RCC 7860 (cell line): ENCODE data around the gene TMEM208.
A peak's percentile ranks its signal among the peaks of the same experiment; 100 is the strongest.

Experiments
- DNase-seq: peaks from one replicate; pipeline ENCODE4 v3.0.0-alpha.2; 2015; ENCODE audit warnings: low spot score
- FAIRE-seq: peaks from 2 replicates; lab custom pipeline; 2012; peaks lifted over from hg19 to GRCh38; lab: Jason Lieb, UNC

The TMEM208 gene

DNA sequence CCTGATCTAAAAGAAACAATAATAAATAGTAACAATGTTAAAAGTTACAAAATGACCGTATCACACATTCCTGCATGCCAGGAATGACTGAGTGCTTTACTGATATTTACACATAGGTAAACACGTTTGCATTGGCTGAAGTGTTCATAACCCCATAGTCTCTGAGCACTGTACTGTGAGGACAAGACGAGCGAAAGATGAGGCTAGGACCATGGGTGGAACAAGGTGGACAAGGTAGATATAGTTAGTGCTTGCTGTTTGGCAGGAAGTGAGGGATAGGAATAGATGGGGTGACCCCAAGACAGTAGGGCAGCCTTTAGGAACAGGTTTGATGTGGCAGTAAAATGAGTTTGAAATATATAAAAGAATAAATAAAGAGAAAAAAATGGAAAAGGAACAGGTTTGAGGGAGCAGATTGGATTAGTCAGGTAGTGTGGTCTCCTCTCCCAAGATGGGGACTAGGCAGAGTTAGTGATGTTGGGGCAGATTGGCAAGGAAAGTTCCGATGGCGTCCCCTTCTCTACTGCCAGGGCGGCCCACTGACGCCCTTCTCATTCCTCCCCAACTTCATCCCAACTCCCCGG lies 35.4 kb upstream of the TMEM208 start:
- DNase-seq (no peak), FAIRE-seq (no peak)

DNA sequence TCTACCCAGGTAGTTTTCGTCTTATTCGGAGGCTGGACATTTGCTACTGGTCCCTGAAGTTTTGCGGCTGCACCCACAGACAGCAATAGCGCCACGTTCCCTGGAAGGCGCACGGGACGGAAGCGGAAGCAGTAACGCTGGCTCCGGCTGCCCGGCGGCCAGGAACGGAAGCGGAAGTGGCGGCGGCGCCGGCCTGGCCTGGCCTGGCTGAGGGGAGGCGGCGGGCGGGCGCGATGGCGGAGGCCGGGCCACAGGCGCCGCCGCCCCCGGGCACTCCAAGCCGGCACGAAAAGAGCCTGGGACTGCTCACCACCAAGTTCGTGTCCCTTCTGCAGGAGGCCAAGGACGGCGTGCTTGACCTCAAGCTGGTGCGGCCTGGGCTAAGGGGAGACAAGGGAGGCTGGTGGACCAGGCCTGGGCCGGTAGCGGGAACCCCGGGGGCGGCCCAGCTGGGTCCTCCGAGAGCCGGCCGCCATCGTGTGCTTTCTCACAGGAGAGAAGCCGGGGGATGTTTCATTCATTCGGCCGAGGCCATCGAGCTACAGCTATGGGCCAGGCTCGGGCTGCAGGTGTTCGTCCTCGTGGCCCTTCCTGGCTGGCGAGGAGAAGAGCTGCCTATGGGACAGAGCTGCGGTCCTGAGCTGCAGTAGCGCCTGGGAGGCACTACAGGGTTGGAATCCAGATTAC lies 34.8 kb upstream of the TMEM208 start, which contains the start of gene E2F4:
Gene E2F4, plus strand, starts transcription at position 161 of the 687 bp plus-strand sequence. Its CDS starts 73 bp downstream, at position 234.
- FAIRE-seq (peak; percentile 8), DNase-seq (peak; percentile 77)

DNA sequence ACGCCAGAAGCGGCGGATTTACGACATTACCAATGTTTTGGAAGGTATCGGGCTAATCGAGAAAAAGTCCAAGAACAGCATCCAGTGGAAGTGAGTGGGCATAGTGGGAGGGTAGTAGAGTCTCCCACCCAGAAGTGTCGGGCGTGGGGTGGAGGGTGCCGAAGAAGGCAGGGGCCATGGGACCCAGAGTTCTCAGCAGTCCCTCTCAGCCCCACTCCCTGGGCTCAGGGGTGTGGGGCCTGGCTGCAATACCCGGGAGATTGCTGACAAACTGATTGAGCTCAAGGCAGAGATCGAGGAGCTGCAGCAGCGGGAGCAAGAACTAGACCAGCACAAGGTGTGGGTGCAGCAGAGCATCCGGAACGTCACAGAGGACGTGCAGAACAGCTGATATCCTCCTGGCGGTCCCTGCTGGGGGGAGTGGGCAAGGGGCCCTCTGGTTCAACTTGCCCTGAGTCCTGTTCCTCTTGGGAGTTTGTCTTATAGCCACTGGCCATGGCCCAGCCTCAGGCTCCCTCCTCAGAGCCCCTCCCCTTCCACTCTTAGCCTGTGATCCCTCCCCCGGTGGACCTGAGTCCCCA lies 34.1 kb upstream of the TMEM208 start:
- DNase-seq (no peak), FAIRE-seq (no peak)

DNA sequence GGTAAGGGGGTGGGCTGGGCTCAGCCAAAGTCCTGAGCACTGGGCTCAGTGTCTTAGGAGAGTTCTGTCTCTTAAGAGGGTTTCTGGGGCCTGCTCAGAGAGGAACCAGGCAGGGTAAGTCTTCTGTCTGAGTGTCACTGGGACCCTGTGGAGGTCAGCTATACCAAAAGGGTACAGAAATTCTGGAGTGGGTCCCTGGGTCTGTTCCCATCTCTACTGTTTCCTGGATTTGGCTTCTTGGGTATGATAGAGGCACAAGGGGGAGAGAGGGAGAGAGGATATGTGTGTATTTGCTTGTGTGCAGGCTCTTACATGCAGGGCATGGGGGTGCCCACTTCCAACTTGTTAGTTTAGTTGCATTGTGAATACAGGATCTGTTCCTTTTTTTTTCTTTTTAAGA lies 33.4 kb upstream of the TMEM208 start:
- FAIRE-seq (no peak), DNase-seq (no peak)

DNA sequence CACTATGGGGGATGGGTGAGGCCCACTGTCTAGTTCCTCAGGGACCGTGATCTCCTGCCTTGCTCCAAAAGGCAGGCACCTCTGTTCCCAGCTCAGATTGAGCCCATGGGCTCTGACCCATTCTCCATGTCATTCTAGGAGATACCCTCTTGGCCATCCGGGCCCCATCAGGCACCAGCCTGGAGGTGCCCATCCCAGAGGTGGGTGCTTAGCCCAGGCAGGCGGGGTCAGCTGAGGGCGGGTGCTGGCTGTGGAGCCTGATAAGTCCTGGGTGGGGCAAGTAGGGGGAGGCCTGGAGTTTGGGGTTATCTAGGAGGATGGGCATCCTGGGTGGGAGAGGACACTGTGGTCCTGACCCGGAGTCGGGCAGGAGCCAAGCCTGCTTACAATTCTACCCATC lies 32.7 kb upstream of the TMEM208 start:
- DNase-seq (no peak), FAIRE-seq (no peak)

DNA sequence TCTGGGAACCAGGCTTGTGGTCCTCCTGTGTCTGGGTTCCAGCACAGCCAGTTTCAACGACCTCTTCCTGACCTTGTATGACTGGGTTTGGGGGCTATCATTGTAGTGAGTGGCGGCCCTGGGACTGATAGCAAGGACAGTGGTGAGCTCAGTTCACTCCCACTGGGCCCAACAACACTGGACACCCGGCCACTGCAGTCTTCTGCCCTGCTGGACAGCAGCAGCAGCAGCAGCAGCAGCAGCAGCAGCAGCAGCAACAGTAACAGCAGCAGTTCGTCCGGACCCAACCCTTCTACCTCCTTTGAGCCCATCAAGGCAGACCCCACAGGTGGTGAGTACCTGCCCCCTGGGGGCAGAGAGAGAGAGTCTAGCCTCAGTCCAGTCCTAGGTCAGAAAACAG lies 31.3 kb upstream of the TMEM208 start:
- FAIRE-seq (no peak), DNase-seq (no peak)

DNA sequence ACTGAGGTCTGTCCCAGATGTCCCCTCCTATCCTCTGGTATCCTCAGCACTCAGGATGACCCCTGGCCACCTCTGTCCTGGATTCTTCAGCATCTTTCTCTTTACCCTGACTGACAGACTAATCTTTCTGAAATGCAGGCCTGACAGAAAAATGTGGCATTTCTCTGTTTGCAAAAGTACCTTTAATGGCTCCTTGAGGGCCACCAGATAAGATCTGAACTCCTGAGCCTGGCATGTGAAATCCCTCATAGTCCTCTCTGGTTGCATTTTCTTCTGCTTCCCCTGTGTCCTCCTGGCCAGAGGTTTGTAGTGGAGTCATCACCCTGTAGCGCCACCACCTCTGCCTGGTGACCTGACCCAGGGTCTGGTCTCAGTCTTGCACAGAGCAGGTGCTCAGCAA lies 30.0 kb upstream of the TMEM208 start:
- DNase-seq (no peak), FAIRE-seq (no peak)

DNA sequence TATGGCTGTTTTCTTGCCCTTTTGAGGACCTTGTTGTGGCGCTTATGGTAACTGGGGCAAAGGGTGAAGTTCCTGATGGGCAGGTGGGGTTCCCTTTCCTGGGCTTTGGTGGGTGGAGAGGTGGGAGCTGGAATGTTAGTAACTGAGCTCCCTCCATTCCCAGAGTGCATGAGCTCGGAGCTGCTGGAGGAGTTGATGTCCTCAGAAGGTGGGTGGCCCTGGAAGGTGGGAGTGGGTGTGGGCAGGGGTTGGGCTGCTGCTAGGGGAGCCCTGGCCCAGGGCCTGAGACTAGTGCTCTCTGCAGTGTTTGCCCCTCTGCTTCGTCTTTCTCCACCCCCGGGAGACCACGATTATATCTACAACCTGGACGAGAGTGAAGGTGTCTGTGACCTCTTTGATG lies 29.2 kb upstream of the TMEM208 start:
- FAIRE-seq, result no peak
- DNase-seq, result no peak

DNA sequence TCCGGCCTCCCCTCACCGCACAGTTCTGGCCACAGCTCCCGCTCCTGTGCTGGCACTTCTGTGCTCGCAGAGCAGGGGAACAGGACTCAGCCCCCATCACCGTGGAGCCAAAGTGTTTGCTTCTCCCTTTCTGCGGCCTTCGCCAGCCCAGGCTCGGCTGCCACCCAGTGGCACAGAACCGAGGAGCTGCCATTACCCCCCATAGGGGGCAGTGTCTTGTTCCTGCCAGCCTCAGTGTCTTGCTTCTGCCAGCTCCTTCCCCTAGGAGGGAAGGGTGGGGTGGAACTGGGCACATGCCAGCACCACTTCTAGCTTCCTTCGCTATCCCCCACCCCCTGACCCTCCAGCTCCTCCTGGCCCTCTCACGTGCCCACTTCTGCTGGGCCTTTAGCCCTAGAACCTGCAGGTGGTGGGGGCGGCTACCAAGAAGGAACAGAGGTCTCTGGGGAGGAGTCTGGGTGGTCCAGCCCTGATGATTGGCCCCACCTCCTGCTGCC lies 28.6 kb upstream of the TMEM208 start:
- DNase-seq (no peak), FAIRE-seq (no peak)

DNA sequence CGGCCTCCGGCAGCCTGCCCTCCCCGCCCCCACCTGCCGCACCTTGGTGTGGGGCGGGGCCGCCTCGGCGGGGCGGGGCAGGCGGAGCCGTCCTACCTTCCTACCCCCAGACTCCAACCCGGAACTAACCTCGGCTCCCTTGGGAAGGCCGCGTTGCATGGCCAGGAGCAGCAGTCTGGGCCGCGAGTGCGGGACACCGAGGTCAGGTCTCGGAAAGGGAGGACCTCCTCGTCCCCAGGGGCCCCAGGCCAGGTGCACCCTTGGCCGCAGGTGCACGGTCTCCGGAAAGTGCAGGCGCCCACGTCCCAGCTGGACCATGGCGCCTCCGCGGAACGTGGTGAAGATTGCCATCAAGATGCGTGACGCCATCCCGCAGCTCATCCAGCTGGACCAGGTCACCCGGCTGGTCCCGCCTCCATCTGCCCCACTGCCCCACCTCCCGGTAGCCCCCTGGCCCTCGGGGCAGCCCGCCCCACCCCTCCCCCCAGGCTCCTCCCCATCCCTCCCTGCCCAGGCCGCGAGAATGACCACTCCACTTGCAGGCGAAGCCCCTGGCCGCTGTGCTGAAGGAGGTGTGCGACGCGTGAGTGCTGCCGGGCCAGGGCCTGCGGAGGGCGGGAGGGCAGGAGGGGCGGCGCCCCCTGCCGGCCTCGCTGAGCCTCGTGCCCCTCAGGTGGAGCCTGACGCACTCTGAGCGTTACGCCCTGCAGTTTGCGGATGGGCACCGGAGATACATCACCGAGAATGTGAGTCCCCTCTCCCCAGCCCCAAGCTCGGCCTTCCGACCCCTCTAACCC lies 27.7 kb upstream of the TMEM208 start, which contains the start of gene ELMO3:
Gene ELMO3, plus strand, starts transcription at position 121 of the 797 bp plus-strand sequence. Its CDS starts 196 bp downstream, at position 317.
- no peak for FAIRE-seq
- no peak for DNase-seq

DNA sequence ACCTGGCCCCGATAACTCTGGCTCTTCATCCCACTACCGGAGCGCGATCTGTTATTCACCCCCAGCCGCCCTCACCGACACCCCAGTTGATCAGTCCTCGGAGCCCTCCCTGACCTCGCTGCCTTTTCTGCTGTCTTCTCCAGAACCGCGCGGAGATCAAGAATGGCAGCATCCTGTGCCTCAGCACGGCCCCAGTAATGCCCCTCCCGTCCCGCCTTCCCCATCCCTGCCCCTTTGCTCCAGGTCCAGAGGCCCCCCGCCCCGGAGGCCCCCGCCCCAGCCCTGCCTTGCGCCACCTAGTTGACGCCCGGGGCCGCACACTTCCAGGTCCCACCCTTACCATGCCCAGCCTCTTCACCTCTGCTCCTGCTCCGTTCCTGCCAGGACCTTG lies 27.1 kb upstream of the TMEM208 start:
- DNase-seq (no peak), FAIRE-seq (no peak)

DNA sequence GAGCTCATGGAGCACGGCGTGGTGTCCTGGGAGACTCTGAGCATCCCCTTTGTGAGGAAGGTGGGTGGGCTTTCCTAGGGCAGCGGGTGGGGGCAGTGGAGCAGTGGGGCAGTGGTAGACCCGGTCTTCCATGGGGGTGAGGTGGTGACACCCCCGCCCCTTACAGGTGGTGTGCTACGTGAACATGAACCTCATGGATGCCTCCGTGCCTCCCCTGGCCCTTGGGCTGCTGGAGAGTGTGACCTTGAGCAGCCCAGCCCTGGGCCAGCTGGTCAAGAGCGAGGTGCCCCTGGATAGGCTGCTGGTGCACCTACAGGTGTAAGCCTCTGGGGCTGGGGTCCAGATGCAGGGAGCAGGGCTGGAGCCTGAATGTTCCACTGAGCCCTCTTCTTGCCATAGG lies 26.4 kb upstream of the TMEM208 start:
- FAIRE-seq (no peak), DNase-seq (no peak)

DNA sequence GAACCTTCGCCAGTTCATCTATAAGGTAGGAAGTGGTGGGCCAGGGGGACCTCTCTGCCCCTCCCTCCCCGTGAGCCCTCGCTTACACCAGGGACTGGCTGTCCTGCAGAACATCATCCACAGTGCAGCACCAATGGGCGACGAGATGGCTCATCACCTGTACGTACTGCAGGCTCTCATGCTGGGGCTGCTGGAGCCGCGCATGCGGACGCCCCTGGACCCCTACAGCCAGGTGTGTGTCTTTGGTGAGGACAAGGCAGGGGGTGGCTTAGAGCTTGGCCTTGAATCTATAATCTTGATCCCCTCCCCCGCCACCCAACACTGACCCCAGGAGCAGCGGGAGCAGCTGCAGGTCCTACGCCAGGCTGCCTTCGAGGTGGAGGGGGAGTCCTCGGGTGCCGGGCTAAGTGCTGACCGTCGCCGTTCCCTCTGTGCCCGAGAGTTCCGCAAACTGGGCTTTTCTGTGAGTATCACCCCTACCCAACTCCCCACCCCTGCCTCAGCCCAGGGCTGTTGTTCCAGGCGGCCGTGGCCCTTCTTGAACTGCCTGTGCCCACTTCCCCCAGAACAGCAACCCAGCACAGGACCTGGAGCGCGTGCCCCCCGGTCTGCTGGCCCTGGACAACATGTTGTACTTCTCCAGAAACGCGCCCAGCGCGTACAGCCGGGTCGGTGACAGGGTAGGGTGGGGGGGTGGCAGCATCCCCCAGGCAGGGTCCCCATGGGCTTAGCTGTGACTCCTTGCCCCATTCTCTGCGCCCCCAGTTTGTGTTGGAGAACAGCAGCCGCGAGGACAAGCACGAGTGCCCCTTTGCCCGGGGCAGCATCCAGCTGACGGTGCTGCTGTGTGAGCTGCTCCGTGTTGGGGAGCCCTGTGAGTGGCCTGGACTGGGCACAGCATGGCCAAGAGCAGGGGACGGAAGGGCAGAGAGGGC lies 25.3 kb upstream of the TMEM208 start:
- FAIRE-seq, result no peak
- no peak for DNase-seq

DNA sequence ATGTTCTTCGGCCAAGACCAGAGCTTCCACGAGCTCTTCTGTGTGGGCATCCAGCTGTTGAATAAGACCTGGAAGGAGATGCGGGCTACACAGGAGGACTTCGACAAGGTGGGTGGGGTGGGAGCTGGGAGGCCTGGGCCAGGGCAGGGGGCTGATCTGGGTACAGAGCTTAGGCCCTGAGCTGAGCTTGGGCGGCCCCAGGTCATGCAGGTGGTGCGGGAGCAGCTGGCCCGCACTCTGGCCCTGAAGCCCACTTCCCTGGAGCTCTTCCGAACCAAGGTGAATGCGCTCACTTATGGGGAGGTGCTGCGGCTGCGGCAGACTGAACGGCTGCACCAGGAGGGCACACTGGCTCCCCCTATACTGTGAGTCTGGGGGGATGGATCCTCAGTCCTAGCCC lies 24.5 kb upstream of the TMEM208 start:
- FAIRE-seq (no peak), DNase-seq (no peak)

DNA sequence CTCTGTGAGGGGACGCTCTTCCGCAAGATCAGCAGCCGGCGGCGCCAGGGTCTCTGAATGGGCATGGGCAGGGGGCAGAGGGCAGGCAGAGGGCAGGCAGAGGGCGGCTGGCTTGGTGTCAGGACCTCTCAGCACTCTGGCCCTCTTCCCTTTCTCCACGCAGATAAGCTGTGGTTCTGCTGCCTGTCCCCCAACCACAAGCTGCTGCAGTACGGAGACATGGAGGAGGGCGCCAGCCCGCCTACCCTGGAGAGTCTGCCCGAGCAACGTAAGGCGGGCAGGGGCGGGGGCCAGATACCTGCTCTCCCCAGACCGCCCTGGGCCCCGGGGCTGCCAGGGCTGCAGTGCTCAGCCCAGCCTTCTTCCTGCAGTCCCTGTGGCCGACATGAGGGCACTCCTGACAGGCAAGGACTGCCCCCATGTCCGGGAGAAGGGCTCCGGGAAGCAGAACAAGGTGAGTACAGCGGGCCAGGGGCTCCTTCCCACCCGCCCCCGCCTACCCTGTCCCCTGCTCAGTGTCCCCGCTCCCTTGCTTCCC lies 23.9 kb upstream of the TMEM208 start:
- DNase-seq (no peak), FAIRE-seq (no peak)

DNA sequence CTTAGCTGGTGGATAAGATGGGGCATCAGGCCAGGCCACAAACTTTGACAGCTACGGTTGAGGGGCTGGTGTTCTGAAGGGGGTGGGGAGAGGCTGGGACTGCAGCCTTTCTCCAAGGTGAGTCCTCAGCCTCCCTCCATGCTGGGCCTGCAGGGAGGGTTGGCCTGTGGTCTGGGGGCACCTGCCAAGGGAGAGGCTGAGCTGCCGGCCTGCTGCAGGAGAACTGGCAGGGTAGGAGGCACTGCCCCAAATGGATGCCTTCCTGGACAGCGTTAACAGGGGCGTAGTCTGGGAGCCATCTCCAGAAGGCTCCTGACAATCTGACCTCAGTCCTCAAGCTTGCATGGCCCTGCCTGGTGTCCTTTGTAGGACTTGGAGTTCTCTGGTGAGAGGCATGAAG lies 22.9 kb upstream of the TMEM208 start:
- no peak for FAIRE-seq
- no peak for DNase-seq

DNA sequence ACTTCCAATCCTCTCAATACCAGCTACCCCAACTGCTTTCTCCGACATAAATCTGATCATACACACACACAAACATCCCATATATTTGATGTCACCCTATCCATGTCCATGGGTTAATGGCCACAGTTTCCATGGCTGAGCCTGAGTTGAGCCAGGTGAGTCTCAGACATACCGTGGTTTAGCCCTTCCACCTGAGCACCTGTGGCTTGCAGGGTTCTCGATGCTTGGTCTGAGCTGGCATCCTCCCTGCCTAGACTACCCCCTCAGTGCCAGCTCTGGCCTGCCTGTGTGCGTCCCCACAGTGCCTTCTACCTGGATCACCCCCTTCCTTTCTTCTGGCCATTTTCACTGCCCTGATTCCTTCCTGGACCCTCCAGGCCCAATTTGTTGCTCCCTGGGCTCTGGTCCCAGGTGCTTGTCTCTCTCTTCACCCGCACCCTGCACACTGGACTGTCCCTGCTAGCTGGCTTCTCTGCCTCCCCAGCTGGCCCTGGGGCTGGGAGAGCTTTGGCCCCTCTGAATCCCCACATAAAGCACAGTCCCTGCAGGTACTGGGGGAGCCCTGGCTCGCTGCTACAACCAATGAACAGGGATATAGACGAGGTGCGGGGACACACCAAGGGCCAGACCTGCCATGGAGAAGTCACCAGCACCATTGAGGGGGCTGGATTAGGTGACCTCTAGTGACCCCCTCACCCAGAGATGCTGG lies 20.6 kb upstream of the TMEM208 start:
- DNase-seq, result no peak
- no peak for FAIRE-seq

DNA sequence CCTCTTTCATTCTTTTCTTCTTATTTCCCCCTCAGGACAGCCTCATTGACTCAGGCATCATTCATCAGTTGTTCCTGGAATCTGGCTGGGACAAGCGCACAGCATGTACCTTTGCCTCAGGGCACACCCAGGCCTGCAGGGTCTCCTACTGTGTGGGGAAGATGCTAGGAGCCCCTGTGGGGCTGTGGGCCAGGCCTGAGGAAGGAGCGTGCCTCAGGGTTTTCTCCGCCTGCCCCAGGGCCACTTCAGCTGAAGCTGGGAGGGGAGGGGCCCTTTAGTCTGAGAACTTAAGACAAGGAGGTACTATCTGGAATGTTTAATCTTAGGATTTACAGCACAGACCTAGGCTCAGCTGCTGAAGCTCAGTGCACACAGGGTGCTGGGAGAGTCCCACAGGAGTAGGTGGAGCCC lies 20.1 kb upstream of the TMEM208 start:
- FAIRE-seq, result no peak

More for the DNA sequence above, 20.1 kb upstream of the TMEM208 start:
- DNase-seq, result no peak
